Measurements from ENCODE around the gene TMPRSS6. TPM values are rescaled to one million over a fixed set of nuclear protein-coding genes. Genes with fewer than 3 reads are reported as not detected.
A peak's percentile ranks its signal among the peaks of the same experiment; 100 is the strongest.

The TMPRSS6 gene
- total RNA-seq, 1 donor from 2014 or later = 0.53 TPM

DNA sequence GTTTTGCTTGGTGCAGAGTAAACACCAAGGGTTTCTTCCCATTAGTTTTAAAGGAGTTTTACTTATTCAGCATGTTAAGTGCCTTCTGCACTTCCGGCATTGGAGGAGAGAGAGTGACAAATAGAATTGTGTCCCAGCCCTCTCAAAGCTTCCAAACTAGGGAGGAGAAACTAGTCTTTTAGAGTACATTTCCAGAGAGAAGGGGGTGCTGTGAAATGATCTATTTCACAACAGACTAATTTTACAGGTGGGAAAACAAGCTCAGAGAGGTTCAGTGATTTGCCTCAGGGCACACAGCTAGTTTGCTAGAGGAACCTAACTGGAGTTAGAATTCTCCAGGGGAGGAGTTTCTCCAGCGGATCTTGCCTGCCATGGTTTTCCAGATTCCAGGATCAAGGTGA is 77.4 kb downstream of the TMPRSS6 start:
- Histone ChIP-seq H3K36me3 (peaks cover 37% of the 10 kb centered on the region), H3K27me3 (ENCODE audit: low read depth) (no peaks in the 10 kb centered on the region), H3K27ac (peak overlapping the region; percentile 62), H3K4me1 (peaks cover 36% of the 10 kb centered on the region), H3K9me3 (no peaks in the 10 kb centered on the region), H3K4me3 (peak overlapping the region; percentile 9)
- DNase-seq (no peak), ATAC-seq (peak; percentile 63 to 67)
- intact Hi-C loops (cut with DNase I) = no loop called here
- TF ChIP-seq, protein P1, sequence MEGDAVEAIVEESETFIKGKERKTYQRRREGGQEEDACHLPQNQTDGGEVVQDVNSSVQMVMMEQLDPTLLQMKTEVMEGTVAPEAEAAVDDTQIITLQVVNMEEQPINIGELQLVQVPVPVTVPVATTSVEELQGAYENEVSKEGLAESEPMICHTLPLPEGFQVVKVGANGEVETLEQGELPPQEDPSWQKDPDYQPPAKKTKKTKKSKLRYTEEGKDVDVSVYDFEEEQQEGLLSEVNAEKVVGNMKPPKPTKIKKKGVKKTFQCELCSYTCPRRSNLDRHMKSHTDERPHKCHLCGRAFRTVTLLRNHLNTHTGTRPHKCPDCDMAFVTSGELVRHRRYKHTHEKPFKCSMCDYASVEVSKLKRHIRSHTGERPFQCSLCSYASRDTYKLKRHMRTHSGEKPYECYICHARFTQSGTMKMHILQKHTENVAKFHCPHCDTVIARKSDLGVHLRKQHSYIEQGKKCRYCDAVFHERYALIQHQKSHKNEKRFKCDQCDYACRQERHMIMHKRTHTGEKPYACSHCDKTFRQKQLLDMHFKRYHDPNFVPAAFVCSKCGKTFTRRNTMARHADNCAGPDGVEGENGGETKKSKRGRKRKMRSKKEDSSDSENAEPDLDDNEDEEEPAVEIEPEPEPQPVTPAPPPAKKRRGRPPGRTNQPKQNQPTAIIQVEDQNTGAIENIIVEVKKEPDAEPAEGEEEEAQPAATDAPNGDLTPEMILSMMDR (IDR thresholded peaks at IDR 0.05) = no peak

DNA sequence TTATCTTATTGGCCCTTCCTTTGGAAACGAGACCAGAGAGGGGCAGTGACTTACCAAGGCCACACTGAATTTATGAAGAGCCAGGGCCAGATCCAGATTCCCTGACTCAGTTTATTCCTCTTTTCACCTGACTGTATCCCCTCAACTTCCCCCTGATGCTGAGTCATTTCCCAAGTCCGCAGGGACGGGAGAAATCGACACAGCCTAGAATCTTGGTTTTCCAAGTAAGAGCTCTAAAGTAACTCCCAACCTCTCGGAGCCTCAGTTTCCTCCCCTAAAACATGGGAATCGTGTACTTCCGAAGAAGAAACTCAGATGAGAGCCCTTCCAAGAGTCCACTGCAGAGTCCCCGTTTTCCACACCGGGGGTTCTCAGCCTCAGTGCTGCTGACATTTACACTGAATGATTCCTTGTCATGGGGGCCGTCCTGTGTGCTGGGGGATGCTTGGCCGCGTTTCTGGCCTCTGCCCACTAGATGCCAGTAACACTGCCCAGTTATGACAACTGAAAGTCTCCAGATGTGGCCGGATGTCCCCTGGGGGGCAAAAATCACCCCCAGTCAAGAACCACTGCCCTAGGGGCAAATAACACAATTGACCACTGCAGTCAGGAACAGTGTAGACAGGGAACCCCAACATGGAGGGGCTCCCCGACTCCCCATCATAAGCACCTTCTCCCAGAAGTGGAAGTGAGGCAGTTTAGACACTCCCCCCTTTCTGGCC is 78.8 kb downstream of the TMPRSS6 start:
- intact Hi-C loops (cut with DNase I) = no loop called here
- Histone ChIP-seq H3K9me3 (no peaks in the 10 kb centered on the region), H3K36me3 (peaks cover 51% of the 10 kb centered on the region), H3K27me3 (ENCODE audit: low read depth) (no peaks in the 10 kb centered on the region), H3K4me1 (peaks cover 35% of the 10 kb centered on the region), H3K27ac (peak overlapping the region; percentile 18), H3K4me3 (no peak overlapping the region)
- DNase-seq (no peak), ATAC-seq (no peak)
- TF ChIP-seq, protein P1 (IDR thresholded peaks at IDR 0.05) = no peak

DNA sequence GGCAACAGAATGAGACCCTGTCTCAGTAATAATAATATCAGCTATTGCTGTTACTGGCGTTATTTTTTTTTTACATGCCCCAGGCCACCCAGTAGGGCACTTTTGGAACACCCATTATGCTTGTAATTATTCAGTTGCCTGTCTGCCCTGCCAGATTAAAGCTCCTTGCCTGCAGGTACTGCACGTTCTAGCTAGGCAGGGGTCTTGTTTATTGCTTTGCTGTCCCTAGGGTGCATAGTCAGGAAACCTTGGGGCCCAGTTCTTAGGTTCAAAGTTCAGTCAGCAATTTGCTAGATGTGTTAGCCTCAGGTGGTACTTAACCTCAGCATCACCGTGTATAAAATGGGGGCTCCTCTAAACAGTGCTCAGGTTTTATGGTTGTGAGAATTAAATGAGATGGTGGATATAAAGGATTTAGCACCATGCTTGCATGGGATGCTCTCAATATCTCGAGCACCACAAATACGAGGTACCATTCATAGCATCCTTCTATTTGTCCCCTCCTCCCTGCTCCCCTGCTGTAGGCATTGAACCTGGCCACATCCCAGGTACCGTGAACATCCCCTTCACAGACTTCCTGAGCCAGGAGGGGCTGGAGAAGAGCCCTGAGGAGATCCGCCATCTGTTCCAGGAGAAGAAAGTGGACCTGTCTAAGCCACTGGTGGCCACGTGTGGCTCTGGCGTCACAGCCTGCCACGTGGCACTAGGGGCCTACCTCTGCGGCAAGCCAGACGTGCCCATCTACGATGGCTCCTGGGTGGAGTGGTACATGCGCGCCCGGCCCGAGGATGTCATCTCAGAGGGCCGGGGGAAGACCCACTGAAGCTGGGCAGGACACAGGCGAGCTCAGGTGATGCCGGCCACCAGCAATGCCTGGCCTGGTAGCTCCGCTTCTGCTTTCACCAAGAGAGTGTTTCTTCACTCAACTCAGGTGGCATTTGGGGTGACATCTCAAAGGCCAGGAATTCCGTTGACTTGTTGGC is 80.5 kb downstream of the TMPRSS6 start:
- Histone ChIP-seq H3K9me3 (no peaks in the 10 kb centered on the region), H3K27me3 (ENCODE audit: low read depth) (no peaks in the 10 kb centered on the region), H3K36me3 (peaks cover 68% of the 10 kb centered on the region), H3K4me3 (no peak overlapping the region), H3K27ac (no peak overlapping the region), H3K4me1 (peaks cover 36% of the 10 kb centered on the region)
- no peak for DNase-seq
- TF ChIP-seq, protein P1 (IDR thresholded peaks at IDR 0.05) = no peak
- ATAC-seq = no peak
- intact Hi-C loops (cut with DNase I) = no loop called here

DNA sequence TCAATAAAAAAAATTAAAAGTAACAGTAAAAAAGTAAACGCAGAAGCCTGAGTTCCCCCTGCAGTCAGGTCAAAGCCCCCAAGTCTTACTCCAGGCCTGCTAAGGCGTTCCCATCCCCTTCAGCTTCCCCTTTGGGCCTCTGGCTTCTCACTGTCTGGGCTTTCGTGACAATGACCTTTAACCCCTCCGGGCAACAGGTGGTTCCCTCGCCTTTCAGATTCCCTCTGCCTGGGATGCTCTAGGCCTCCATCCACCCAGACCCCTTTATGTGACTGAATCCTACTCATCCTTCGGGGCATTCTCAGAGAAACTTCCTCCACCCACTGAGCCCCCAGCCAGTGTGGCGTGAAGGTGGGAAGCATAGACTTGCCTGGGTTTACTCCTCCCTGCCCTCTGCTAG is 82.0 kb downstream of the TMPRSS6 start:
- Histone ChIP-seq H3K36me3 (peaks cover 68% of the 10 kb centered on the region), H3K4me3 (no peak overlapping the region), H3K27ac (no peak overlapping the region), H3K9me3 (no peaks in the 10 kb centered on the region), H3K27me3 (ENCODE audit: low read depth) (no peaks in the 10 kb centered on the region), H3K4me1 (peaks cover 30% of the 10 kb centered on the region)
- no peak for ATAC-seq
- DNase-seq = no peak
- intact Hi-C loops (cut with DNase I) = no loop called here
- TF ChIP-seq, protein P1 (IDR thresholded peaks at IDR 0.05) = no peak

DNA sequence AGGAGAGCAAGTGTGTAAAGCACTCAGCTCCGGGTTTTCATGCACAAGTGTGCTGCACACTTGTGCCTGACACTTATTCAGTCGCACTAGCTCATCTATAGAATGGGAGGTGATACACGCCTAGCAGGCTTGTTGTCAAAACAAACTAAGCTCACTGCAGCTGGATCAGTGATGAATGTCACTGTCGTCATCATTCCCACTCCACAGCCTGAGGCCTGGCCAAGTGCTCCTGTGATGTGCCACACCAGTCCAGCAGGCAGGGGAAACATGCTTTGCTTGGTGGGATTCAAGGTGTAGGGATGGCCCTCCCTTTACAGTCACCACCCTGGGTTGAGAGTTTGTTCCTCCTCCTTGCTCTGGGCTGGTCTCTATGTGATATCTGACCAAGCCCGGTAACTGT is 83.2 kb downstream of the TMPRSS6 start:
- no peaks in the 10 kb centered on the region for H3K9me3 ChIP-seq
- TF ChIP-seq, protein P1 (IDR thresholded peaks at IDR 0.05) = no peak
- peaks cover 68% of the 10 kb centered on the region for H3K36me3 ChIP-seq
- no peak overlapping the region for H3K4me3 ChIP-seq
- peaks cover 34% of the 10 kb centered on the region for H3K4me1 ChIP-seq
- no peak for ATAC-seq
- no peaks in the 10 kb centered on the region for H3K27me3 ChIP-seq (ENCODE audit: low read depth)
- no peak for DNase-seq
- intact Hi-C loops (cut with DNase I) = no loop called here
- H3K27ac ChIP-seq = no peak overlapping the region
